SK-N-SH (cell line): ENCODE measurements around the gene MLLT3. TPM values are rescaled to one million over a fixed set of nuclear protein-coding genes. Genes with fewer than 3 reads are reported as not detected.

Experiments used
- CTCF ChIA-PET: fragments of 300-600, 350-600 bp; formaldehyde crosslinking; extraction: SDS; loops from one replicate; lab custom pipeline; 2021; lab: Yijun Ruan, JAX
- POLR2A ChIA-PET: fragments of 350-600 bp; sonication (Branson Sonifier 250); formaldehyde crosslinking; extraction: SDS; loops from one replicate; lab custom pipeline; 2020; ENCODE audit warnings: antibody characterized with exemption, inconsistent platforms; lab: Yijun Ruan, JAX
- DNase-seq: peaks from one replicate; pipeline ENCODE4 v3.0.0; 2012
- H2AFZ ChIP-seq: fragments of 200-600 bp; sonication (generic); 2 replicates; pipeline ENCODE4 v1.8.1; 2016; ENCODE audit warnings: antibody characterized with exemption, mild to moderate bottlenecking, low read depth
- H3F3A ChIP-seq: fragments of 200-600 bp; sonication (generic); replicated peaks from 2 replicates; pipeline ENCODE3; 2016; ENCODE audit warnings: antibody characterized with exemption, mild to moderate bottlenecking; ENCODE audit not compliant: insufficient read depth
- H3K27ac ChIP-seq, 2 experiments: fragments of 200-500 bp in 1 of 2; fragments of 200-600 bp in 1 of 2; sonication (Bioruptor generic) in 1 of 2; sonication (generic), shearing (Covaris generic) in 1 of 2; 2 replicates each; pipeline versions ENCODE4 v1.5.1 to v1.6.1; 2014 to 2016; ENCODE audit warnings: low read depth in 2 of 2, inconsistent platforms in 1 of 2, low read length in 1 of 2, mild to moderate bottlenecking in 1 of 2, mixed read lengths in 1 of 2
- H3K27me3 ChIP-seq: fragments of 200-600 bp; sonication (generic), shearing (Covaris generic); 2 replicates; pipeline ENCODE4 v1.6.1; 2016; ENCODE audit warnings: mixed run types; ENCODE audit not compliant: insufficient read depth
- H3K36me3 ChIP-seq, 2 experiments: fragments of 200-500 bp in 1 of 2; fragments of 200-600 bp in 1 of 2; sonication (Bioruptor generic) in 1 of 2; sonication (generic) in 1 of 2; replicated peaks in 1 of 2; 2 replicates each; pipeline versions ENCODE3 to v1.5.1; 2014 to 2016; ENCODE audit warnings: low read length in 1 of 2, mild to moderate bottlenecking in 1 of 2; ENCODE audit not compliant: insufficient read depth in 2 of 2, control insufficient read depth in 1 of 2
- H3K4me1 ChIP-seq, 2 experiments: fragments of 200-500 bp in 1 of 2; fragments of 200-600 bp in 1 of 2; sonication (Bioruptor generic) in 1 of 2; sonication (generic), shearing (Covaris generic) in 1 of 2; 2 replicates each; pipeline versions ENCODE4 v1.5.1 to v1.6.1; 2014 to 2016; ENCODE audit warnings: low read depth in 1 of 2, low read length in 1 of 2, mixed run types in 1 of 2; ENCODE audit not compliant: insufficient read depth in 2 of 2, control insufficient read depth in 1 of 2
- H3K4me2 ChIP-seq: fragments of 200-600 bp; sonication (generic), shearing (Covaris generic); 2 replicates; pipeline ENCODE4 v1.6.1; 2017; ENCODE audit warnings: mixed run types
- H3K4me3 ChIP-seq, 2 experiments: fragments of 200-500 bp in 1 of 2; fragments of 200-600 bp in 1 of 2; sonication (Bioruptor generic) in 1 of 2; sonication (generic), shearing (Covaris generic) in 1 of 2; 2 replicates each; pipeline versions ENCODE4 v1.5.1 to v1.8.1; 2014 to 2016; ENCODE audit warnings: low read depth in 2 of 2, inconsistent platforms in 1 of 2, low read length in 1 of 2, mild to moderate bottlenecking in 1 of 2, mixed read lengths in 1 of 2, moderate library complexity in 1 of 2
- H3K79me2 ChIP-seq: fragments of 200-600 bp; sonication (generic); 2 replicates; pipeline ENCODE4 v1.8.1; 2017; ENCODE audit warnings: mild to moderate bottlenecking; ENCODE audit not compliant: insufficient read depth
- H3K9ac ChIP-seq: fragments of 200-600 bp; sonication (generic); 2 replicates; pipeline ENCODE4 v1.6.1; 2017; ENCODE audit warnings: mixed run types
- H3K9me2 ChIP-seq: fragments of 200-600 bp; sonication (generic); 2 replicates; pipeline ENCODE4 v1.6.1; 2017; ENCODE audit warnings: mixed run types
- H3K9me3 ChIP-seq: fragments of 200-600 bp; sonication (generic); 2 replicates; pipeline ENCODE4 v1.6.1; 2017; ENCODE audit warnings: mixed run types, mild to moderate bottlenecking, moderate library complexity
- H4K20me1 ChIP-seq: fragments of 200-600 bp; sonication (generic); 2 replicates; pipeline ENCODE4 v1.6.1; 2017; ENCODE audit warnings: mild to moderate bottlenecking, mixed run types; ENCODE audit not compliant: insufficient read depth
- CHD2 ChIP-seq: fragments of 150-350 bp; IDR thresholded peaks from 2 replicates; pipeline ENCODE4 v1.6.1; 2018; ENCODE audit warnings: low read length; ENCODE audit not compliant: partially characterized antibody
- ELF1 ChIP-seq: IDR thresholded peaks from 2 replicates; pipeline ENCODE4 v1.4.0; 2012
- EP300 ChIP-seq, 2 experiments: IDR thresholded peaks; 2 replicates each; pipeline versions ENCODE4 v1.4.0 to v1.6.1; 2012; ENCODE audit warnings: borderline replicate concordance in 1 of 2, low read depth in 1 of 2, low read length in 1 of 2
- EZH2phosphoT487 ChIP-seq: fragments of 200-600 bp; sonication (generic); IDR thresholded peaks from 2 replicates; pipeline ENCODE4 v1.6.1; 2017; ENCODE audit warnings: low read depth, mixed run types, mild to moderate bottlenecking, antibody characterized with exemption, moderate library complexity, borderline replicate concordance
- FOSL2 ChIP-seq: IDR thresholded peaks from 2 replicates; pipeline ENCODE4 v1.4.0; 2012; ENCODE audit warnings: low read depth, mild to moderate bottlenecking, moderate library complexity, borderline replicate concordance
- FOXJ3 ChIP-seq: sonication (generic); formaldehyde crosslinking; IDR thresholded peaks from 2 replicates; pipeline ENCODE4 v1.5.1; 2020; ENCODE audit warnings: mild to moderate bottlenecking, missing genetic modification reagents
- GABPA ChIP-seq: IDR thresholded peaks from 2 replicates; pipeline ENCODE4 v1.4.0; 2012; ENCODE audit warnings: low read depth, mild to moderate bottlenecking
- JUND ChIP-seq: IDR thresholded peaks from 2 replicates; pipeline ENCODE4 v1.4.0; 2012
- NRF1 ChIP-seq: IDR thresholded peaks from 2 replicates; pipeline ENCODE4 v1.6.1; 2012; ENCODE audit warnings: low read depth, mild to moderate bottlenecking, low read length
- RAD21 ChIP-seq: IDR thresholded peaks from 2 replicates; pipeline ENCODE4 v1.6.1; 2012; ENCODE audit warnings: mild to moderate bottlenecking, low read length
- REST ChIP-seq: IDR thresholded peaks from 2 replicates; pipeline ENCODE4 v1.6.1; 2012; ENCODE audit warnings: mild to moderate bottlenecking, low read depth, low read length, moderate library complexity
- RXRA ChIP-seq: IDR thresholded peaks from 2 replicates; pipeline ENCODE4 v1.4.0; 2012; ENCODE audit warnings: low read depth, mild to moderate bottlenecking, borderline replicate concordance
- TCF12 ChIP-seq: IDR thresholded peaks from 2 replicates; pipeline ENCODE4 v1.4.0; 2012
- TEAD4 ChIP-seq: IDR thresholded peaks from 2 replicates; pipeline ENCODE4 v1.4.0; 2012; ENCODE audit warnings: mild to moderate bottlenecking, borderline replicate concordance; ENCODE audit not compliant: insufficient read depth
- ZBTB33 ChIP-seq: IDR thresholded peaks from 2 replicates; pipeline ENCODE4 v1.4.0; 2012; ENCODE audit warnings: low read depth, borderline replicate concordance
- WGBS: methylation state at CpG from one replicate; pipeline ENCODE4 v1.1.6; 2017; ENCODE audit warnings: low lambda C conversion rate; 5-methylcytosine and 5-hydroxymethylcytosine counted together
- polyA plus RNA-seq, 3 experiments: library from polyadenylated mRNA; depleted of rRNA; stranded (reverse); fragments of >200 nt; gene quantifications; 2 replicates each; pipeline ENCODE4 v1.2.3, GENCODE V29; 2012
- TF ChIP-seq, protein P1 (sequence below): fragments of 150-350 bp; IDR thresholded peaks from 2 replicates; pipeline ENCODE4 v1.6.1; 2016; ENCODE audit warnings: mild to moderate bottlenecking, low read depth, low read length
- TF ChIP-seq, protein P2 (sequence below): IDR thresholded peaks from 2 replicates; pipeline ENCODE4; 2012
- TF ChIP-seq, protein P3 (sequence below): IDR thresholded peaks from 2 replicates; pipeline ENCODE4 v1.4.0; 2012; ENCODE audit warnings: low read depth, borderline replicate concordance

Gene MLLT3
- polyA plus RNA-seq, 1 of the 3 experiments (the other 2 are of a cell fraction): 3.9 TPM

GRCh38 chr9:20404192-20404813 is 218.0 kb downstream of the MLLT3 start:
- POLR2A ChIA-PET: no interaction called here
- Histone ChIP-seq H3K36me3 (no peaks in the 10 kb centered on the region), H3K9me2 (no peaks in the 10 kb centered on the region), H3K79me2 (no peaks in the 10 kb centered on the region)
- 93% methylated on average over 7 of the region's 7 CpGs for WGBS
- no peak for TF ChIP-seq REST
- TF ChIP-seq, all 33 proteins: peak for 0
- H3K4me1 ChIP-seq: no peaks in the 10 kb centered on the region
- H3K27me3 ChIP-seq: no peaks in the 10 kb centered on the region
- CTCF ChIA-PET: interaction anchor here (0.7 kb wide), 1 partner anchor 220 kb away, joined by 3 read pairs; no protein-coding TSS in a partner anchor
- DNase-seq: no peak
- no peak overlapping the region for H3K4me3 ChIP-seq
- H3K9ac ChIP-seq: no peak overlapping the region
- no peaks in the 10 kb centered on the region for H3F3A ChIP-seq
- no peaks in the 10 kb centered on the region for H4K20me1 ChIP-seq
- H3K27ac ChIP-seq: no peak overlapping the region
- no peak overlapping the region for H3K4me2 ChIP-seq
- no peaks in the 10 kb centered on the region for H3K9me3 ChIP-seq
- no peak overlapping the region for H2AFZ ChIP-seq

- Histone ChIP-seq H3K4me3 (no peak overlapping the region), H3K4me1 (no peaks in the 10 kb centered on the region), H3K79me2 (no peaks in the 10 kb centered on the region), H3K27me3 (no peaks in the 10 kb centered on the region), H3K9me3 (no peaks in the 10 kb centered on the region), H3K9me2 (no peaks in the 10 kb centered on the region), H3K36me3 (no peaks in the 10 kb centered on the region), H3K27ac (no peak overlapping the region), H2AFZ (no peak overlapping the region), H4K20me1 (no peaks in the 10 kb centered on the region), H3K9ac (no peak overlapping the region), H3F3A (no peaks in the 10 kb centered on the region), H3K4me2 (no peak overlapping the region)
- CTCF ChIA-PET: no interaction called here
- WGBS: 87% methylated on average over 2 of the region's 2 CpGs
- no peak for DNase-seq
- TF ChIP-seq, protein P1, sequence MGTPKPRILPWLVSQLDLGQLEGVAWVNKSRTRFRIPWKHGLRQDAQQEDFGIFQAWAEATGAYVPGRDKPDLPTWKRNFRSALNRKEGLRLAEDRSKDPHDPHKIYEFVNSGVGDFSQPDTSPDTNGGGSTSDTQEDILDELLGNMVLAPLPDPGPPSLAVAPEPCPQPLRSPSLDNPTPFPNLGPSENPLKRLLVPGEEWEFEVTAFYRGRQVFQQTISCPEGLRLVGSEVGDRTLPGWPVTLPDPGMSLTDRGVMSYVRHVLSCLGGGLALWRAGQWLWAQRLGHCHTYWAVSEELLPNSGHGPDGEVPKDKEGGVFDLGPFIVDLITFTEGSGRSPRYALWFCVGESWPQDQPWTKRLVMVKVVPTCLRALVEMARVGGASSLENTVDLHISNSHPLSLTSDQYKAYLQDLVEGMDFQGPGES: no peak
- TF ChIP-seq GABPA (no peak), EP300 (IDR thresholded peaks at IDR 0.05; ENCODE audit: borderline replicate concordance in 1 of 2, low read depth in 1 of 2, low read length in 1 of 2) (no peak), JUND (no peak), EZH2phosphoT487 (no peak), TCF12 (no peak), RXRA (no peak), TEAD4 (no peak), ZBTB33 (no peak), RAD21 (no peak), FOSL2 (no peak), ELF1 (no peak), CHD2 (no peak), FOXJ3 (CRISPR knock-in tag) (no peak), NRF1 (no peak)
- TF ChIP-seq, protein P2, sequence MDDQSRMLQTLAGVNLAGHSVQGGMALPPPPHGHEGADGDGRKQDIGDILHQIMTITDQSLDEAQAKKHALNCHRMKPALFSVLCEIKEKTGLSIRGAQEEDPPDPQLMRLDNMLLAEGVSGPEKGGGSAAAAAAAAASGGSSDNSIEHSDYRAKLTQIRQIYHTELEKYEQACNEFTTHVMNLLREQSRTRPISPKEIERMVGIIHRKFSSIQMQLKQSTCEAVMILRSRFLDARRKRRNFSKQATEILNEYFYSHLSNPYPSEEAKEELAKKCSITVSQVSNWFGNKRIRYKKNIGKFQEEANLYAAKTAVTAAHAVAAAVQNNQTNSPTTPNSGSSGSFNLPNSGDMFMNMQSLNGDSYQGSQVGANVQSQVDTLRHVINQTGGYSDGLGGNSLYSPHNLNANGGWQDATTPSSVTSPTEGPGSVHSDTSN: no peak
- TF ChIP-seq, protein P3, sequence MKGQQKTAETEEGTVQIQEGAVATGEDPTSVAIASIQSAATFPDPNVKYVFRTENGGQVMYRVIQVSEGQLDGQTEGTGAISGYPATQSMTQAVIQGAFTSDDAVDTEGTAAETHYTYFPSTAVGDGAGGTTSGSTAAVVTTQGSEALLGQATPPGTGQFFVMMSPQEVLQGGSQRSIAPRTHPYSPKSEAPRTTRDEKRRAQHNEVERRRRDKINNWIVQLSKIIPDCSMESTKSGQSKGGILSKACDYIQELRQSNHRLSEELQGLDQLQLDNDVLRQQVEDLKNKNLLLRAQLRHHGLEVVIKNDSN: no peak
- POLR2A ChIA-PET: no interaction called here
Measured at GRCh38 chr9:20403346-20403745, 219.0 kb downstream of the MLLT3 start.
